ENCODE data around the gene TIMM17A.
"Not testable (repeated sequence)": the region's sequence is repeated elsewhere in the genome, so short reads cannot be mapped to it uniquely, and the experiment has no call there.

The TIMM17A gene

GRCh38 chr1:202016022-202016810 lies 60.9 kb downstream of the TIMM17A start:
- DNase-seq (ENCODE audit: low read depth): no peak

GRCh38 chr1:202016811-202017748 lies 61.8 kb downstream of the TIMM17A start:
- no peak for DNase-seq (ENCODE audit: low read depth)

GRCh38 chr1:202017749-202018467 lies 62.6 kb downstream of the TIMM17A start:
- DNase-seq (ENCODE audit: low read depth): no peak

- DNase-seq (ENCODE audit: low read depth): no peak
Measured at GRCh38 chr1:202018468-202019234, 63.3 kb downstream of the TIMM17A start.

- not testable (repeated sequence) for DNase-seq (ENCODE audit: low read depth)
Measured at GRCh38 chr1:202019235-202019558, 63.9 kb downstream of the TIMM17A start.
